Breast epithelium (tissue), 4 donors: Measurements from ENCODE around the gene PSG4. TPM values are rescaled to one million over a fixed set of nuclear protein-coding genes. Genes with fewer than 3 reads are reported as not detected.
"Not testable (repeated sequence)": the region's sequence is repeated elsewhere in the genome, so short reads cannot be mapped to it uniquely, and the experiment has no call there.

ENCODE experiments used
- DNase-seq, 2 donors: peaks; one replicate each; pipeline ENCODE4 v3.0.0-alpha.2; 2019; ENCODE audit warnings: low spot score in 2 of 2
- H3K27ac ChIP-seq, 2 donors: fragments of 200-600 bp; sonication (generic) in 1 of 2; one replicate each; pipeline ENCODE4 v1.5.1; 2016 to 2019; ENCODE audit warnings: mild to moderate bottlenecking in 1 of 2
- H3K27me3 ChIP-seq, 2 donors: fragments of 200-600 bp; sonication (generic) in 1 of 2; one replicate each; pipeline versions ENCODE4 v1.5.1 to v1.6.0; 2017 to 2019; ENCODE audit warnings: control low read depth in 1 of 2, mild to moderate bottlenecking in 1 of 2
- H3K36me3 ChIP-seq: fragments of 200-600 bp; one replicate; pipeline ENCODE4 v1.5.1; 2019
- H3K4me1 ChIP-seq, 2 donors: fragments of 200-600 bp; sonication (generic); one replicate each; pipeline ENCODE4 v1.5.1; 2016 to 2019; ENCODE audit warnings: control low read depth in 1 of 2
- H3K4me3 ChIP-seq, 3 donors: fragments of 200-600 bp; sonication (generic); 1 replicate in 2 of 3; 2 replicates in 1 of 3; pipeline ENCODE4 v1.5.1; 2016 to 2019; ENCODE audit warnings: mild to moderate bottlenecking in 3 of 3, moderate library complexity in 2 of 3
- H3K9me3 ChIP-seq, 2 donors: fragments of 200-600 bp; sonication (generic) in 1 of 2; one replicate each; pipeline ENCODE4 v1.5.1; 2016 to 2019; ENCODE audit warnings: control low read depth in 1 of 2
- CTCF ChIP-seq, 3 donors: fragments of 450-650 bp; IDR thresholded peaks; one replicate each; pipeline ENCODE4 v1.5.1; 2016 to 2017; ENCODE audit warnings: antibody characterized with exemption in 3 of 3, mild to moderate bottlenecking in 3 of 3, moderate library complexity in 3 of 3
- POLR2A ChIP-seq: fragments of 450-650 bp; IDR thresholded peaks from one replicate; pipeline ENCODE4 v1.6.1; 2016; ENCODE audit warnings: antibody characterized with exemption, mild to moderate bottlenecking, moderate library complexity
- POLR2AphosphoS5 ChIP-seq, 3 donors: sonication (generic); formaldehyde crosslinking; IDR thresholded peaks; one replicate each; pipeline ENCODE4 v1.6.1; 2017; ENCODE audit warnings: antibody characterized with exemption in 3 of 3
- intact Hi-C: fragments of 100-400 bp; cut with DNase I; formaldehyde crosslinking; loops from one replicate; pipeline ENCODE4 v1.15.1; 2023; ENCODE audit warnings: low total_unique reads
- total RNA-seq, 3 donors: library from RNA; depleted of rRNA; stranded (reverse); fragments of >200 nt; gene quantifications; one replicate each; pipeline ENCODE4 v1.1.0, GENCODE V29; 2016

Gene PSG4
- total RNA-seq, 3 donors from 2014 or later: 2.3 TPM; not detected in 2

- Histone ChIP-seq H3K9me3 (no peaks in the 10 kb centered on the region), H3K27ac (no peak overlapping the region), H3K4me1 (no peaks in the 10 kb centered on the region), H3K4me3 (no peak overlapping the region), H3K36me3 (no peaks in the 10 kb centered on the region), H3K27me3 (no peaks in the 10 kb centered on the region)
- intact Hi-C loops: no loop called here
- TF ChIP-seq POLR2A (no peak), CTCF (IDR thresholded peaks at IDR 0.05) (no peak), POLR2AphosphoS5 (IDR thresholded peaks at IDR 0.05) (no peak)
- DNase-seq: no peak
These were observed 53.2 kb downstream of the PSG4 start for GRCh38 chr19:43152214-43152613.

- H3K9me3 ChIP-seq, H3K4me1 ChIP-seq, H3K27ac ChIP-seq, DNase-seq, H3K4me3 ChIP-seq, H3K36me3 ChIP-seq, intact Hi-C loops, H3K27me3 ChIP-seq: not testable (repeated sequence)
These were observed 55.6 kb downstream of the PSG4 start for GRCh38 chr19:43149788-43150187.

GRCh38 chr19:43148233-43148632 lies 57.2 kb downstream of the PSG4 start:
- Histone ChIP-seq H3K9me3 (no peaks in the 10 kb centered on the region), H3K27me3 (no peaks in the 10 kb centered on the region), H3K4me3 (no peak overlapping the region), H3K36me3 (no peaks in the 10 kb centered on the region), H3K27ac (peak overlapping the region in 1 of 2 donors; percentile 5), H3K4me1 (no peaks in the 10 kb centered on the region)
- intact Hi-C loops: no loop called here
- no peak for TF ChIP-seq POLR2AphosphoS5 (IDR thresholded peaks at IDR 0.05)
- no peak for TF ChIP-seq POLR2A
- TF ChIP-seq CTCF (IDR thresholded peaks at IDR 0.05): no peak
- peak in 1 of 2 donors; percentile 25 for DNase-seq

Other genes with a start within 250 kb of the PSG4 start
- not detected for gene PSG11, start 179.2 kb downstream of the PSG4 start, total RNA-seq
- not detected for gene PSG2, start 122.9 kb downstream of the PSG4 start, total RNA-seq
- gene PSG5, start 19.1 kb downstream of the PSG4 start, total RNA-seq: not detected
- not detected for gene PSG9, start 63.9 kb upstream of the PSG4 start, total RNA-seq
- gene CD177, start 148.0 kb upstream of the PSG4 start, total RNA-seq: under 1 TPM; 0.29 to 0.33 (median 0.32) TPM
- not detected for gene TEX101, start 209.3 kb upstream of the PSG4 start, total RNA-seq